ENCODE measurements around the gene GABRB2. TPM values are rescaled to one million over a fixed set of nuclear protein-coding genes. Genes with fewer than 3 reads are reported as not detected.

GABRB2 gene
- total RNA-seq, 1 donor from 2014 or later, result 0.05 TPM

- no peak for DNase-seq (ENCODE audit: missing footprints)
- intact Hi-C loops (cut with DNase I), result no loop called here
- no peak for ATAC-seq
Measured at GRCh38 chr5:161498531-161498930, 48.0 kb downstream of the GABRB2 start.

GRCh38 chr5:161483721-161484120 lies 62.8 kb downstream of the GABRB2 start:
- ATAC-seq (no peak), DNase-seq (ENCODE audit: missing footprints) (no peak)
- intact Hi-C loops (cut with DNase I), result no loop called here

GRCh38 chr5:161481922-161482321 lies 64.6 kb downstream of the GABRB2 start:
- intact Hi-C loops (cut with DNase I), result no loop called here
- DNase-seq (ENCODE audit: missing footprints), result no peak
- no peak for ATAC-seq

GRCh38 chr5:161471211-161471950 lies 75.1 kb downstream of the GABRB2 start:
- no peak for ATAC-seq
- intact Hi-C loops (cut with DNase I), result no loop called here
- DNase-seq (ENCODE audit: missing footprints), result no peak

- DNase-seq (ENCODE audit: missing footprints), result no peak
- ATAC-seq, result no peak
- intact Hi-C loops (cut with DNase I), result no loop called here
Measured at GRCh38 chr5:161467703-161468102, 78.8 kb downstream of the GABRB2 start.

GRCh38 chr5:161460741-161461140 lies 85.8 kb downstream of the GABRB2 start:
- DNase-seq (ENCODE audit: missing footprints) (no peak), ATAC-seq (no peak)
- intact Hi-C loops (cut with DNase I), result no loop called here

GRCh38 chr5:161446655-161447054 lies 99.9 kb downstream of the GABRB2 start:
- ATAC-seq, result no peak

GRCh38 chr5:161442471-161442870 lies 104.1 kb downstream of the GABRB2 start:
- ATAC-seq (no peak), DNase-seq (ENCODE audit: missing footprints) (no peak)
- intact Hi-C loops (cut with DNase I), result no loop called here

More at GRCh38 chr5:161446655-161447054, 99.9 kb downstream of the GABRB2 start:
- DNase-seq (ENCODE audit: missing footprints), result no peak
- intact Hi-C loops (cut with DNase I), result no loop called here

- DNase-seq (ENCODE audit: missing footprints) (no peak), ATAC-seq (no peak)
- intact Hi-C loops (cut with DNase I), result no loop called here
Measured at GRCh38 chr5:161432798-161433197, 113.7 kb downstream of the GABRB2 start.

GRCh38 chr5:161431963-161432362 lies 114.6 kb downstream of the GABRB2 start:
- DNase-seq (ENCODE audit: missing footprints) (no peak), ATAC-seq (no peak)
- intact Hi-C loops (cut with DNase I), result no loop called here

GRCh38 chr5:161421067-161421466 lies 125.5 kb downstream of the GABRB2 start:
- ATAC-seq (no peak), DNase-seq (ENCODE audit: missing footprints) (no peak)
- intact Hi-C loops (cut with DNase I), result no loop called here

GRCh38 chr5:161420521-161420920 lies 126.0 kb downstream of the GABRB2 start:
- intact Hi-C loops (cut with DNase I), result no loop called here
- ATAC-seq (no peak), DNase-seq (ENCODE audit: missing footprints) (no peak)

- no peak for ATAC-seq
- intact Hi-C loops (cut with DNase I), result no loop called here
- DNase-seq (ENCODE audit: missing footprints), result no peak
Measured at GRCh38 chr5:161414896-161415295, 131.6 kb downstream of the GABRB2 start.

- intact Hi-C loops (cut with DNase I), result no loop called here
Measured at GRCh38 chr5:161414037-161414436, 132.5 kb downstream of the GABRB2 start.

GRCh38 chr5:161412792-161413191 lies 133.7 kb downstream of the GABRB2 start:
- no peak for ATAC-seq
- intact Hi-C loops (cut with DNase I), result no loop called here
- DNase-seq (ENCODE audit: missing footprints), result no peak

More at GRCh38 chr5:161414037-161414436, 132.5 kb downstream of the GABRB2 start:
- ATAC-seq (no peak), DNase-seq (ENCODE audit: missing footprints) (no peak)

GRCh38 chr5:161411156-161411555 lies 135.4 kb downstream of the GABRB2 start:
- no peak for ATAC-seq
- intact Hi-C loops (cut with DNase I), result no loop called here
- DNase-seq (ENCODE audit: missing footprints), result no peak

GRCh38 chr5:161410640-161411039 lies 135.9 kb downstream of the GABRB2 start:
- DNase-seq (ENCODE audit: missing footprints) (no peak), ATAC-seq (no peak)
- intact Hi-C loops (cut with DNase I), result no loop called here

- ATAC-seq, result no peak
- DNase-seq (ENCODE audit: missing footprints), result no peak
- intact Hi-C loops (cut with DNase I), result no loop called here
Measured at GRCh38 chr5:161409471-161409870, 137.1 kb downstream of the GABRB2 start.

GRCh38 chr5:161406880-161407279 lies 139.6 kb downstream of the GABRB2 start:
- intact Hi-C loops (cut with DNase I), result no loop called here
- DNase-seq (ENCODE audit: missing footprints) (no peak), ATAC-seq (no peak)

GRCh38 chr5:161403996-161404395 lies 142.5 kb downstream of the GABRB2 start:
- DNase-seq (ENCODE audit: missing footprints) (no peak), ATAC-seq (no peak)
- intact Hi-C loops (cut with DNase I), result no loop called here

GRCh38 chr5:161403121-161403520 lies 143.4 kb downstream of the GABRB2 start:
- no peak for ATAC-seq
- no peak for DNase-seq (ENCODE audit: missing footprints)
- intact Hi-C loops (cut with DNase I), result no loop called here
